Measurements from ENCODE around the gene FMN1. TPM values are rescaled to one million over a fixed set of nuclear protein-coding genes. Genes with fewer than 3 reads are reported as not detected.

Gene FMN1
- total and polyA plus RNA-seq, 2 donors from 2014 or later, result 0.71 to 44.8 TPM

GRCh38 chr15:33124811-33125210 lies 69.7 kb downstream of the FMN1 start:
- intact Hi-C loops (cut with DNase I), result no loop called here
- no peak for FAIRE-seq

GRCh38 chr15:33124279-33124678 lies 70.2 kb downstream of the FMN1 start:
- no peaks in the 10 kb centered on the region for H3K36me3 ChIP-seq (ENCODE audit: control insufficient read depth in 2 of 3, insufficient read depth in 3 of 3, low read length in 3 of 3)
- TF ChIP-seq, protein P1, sequence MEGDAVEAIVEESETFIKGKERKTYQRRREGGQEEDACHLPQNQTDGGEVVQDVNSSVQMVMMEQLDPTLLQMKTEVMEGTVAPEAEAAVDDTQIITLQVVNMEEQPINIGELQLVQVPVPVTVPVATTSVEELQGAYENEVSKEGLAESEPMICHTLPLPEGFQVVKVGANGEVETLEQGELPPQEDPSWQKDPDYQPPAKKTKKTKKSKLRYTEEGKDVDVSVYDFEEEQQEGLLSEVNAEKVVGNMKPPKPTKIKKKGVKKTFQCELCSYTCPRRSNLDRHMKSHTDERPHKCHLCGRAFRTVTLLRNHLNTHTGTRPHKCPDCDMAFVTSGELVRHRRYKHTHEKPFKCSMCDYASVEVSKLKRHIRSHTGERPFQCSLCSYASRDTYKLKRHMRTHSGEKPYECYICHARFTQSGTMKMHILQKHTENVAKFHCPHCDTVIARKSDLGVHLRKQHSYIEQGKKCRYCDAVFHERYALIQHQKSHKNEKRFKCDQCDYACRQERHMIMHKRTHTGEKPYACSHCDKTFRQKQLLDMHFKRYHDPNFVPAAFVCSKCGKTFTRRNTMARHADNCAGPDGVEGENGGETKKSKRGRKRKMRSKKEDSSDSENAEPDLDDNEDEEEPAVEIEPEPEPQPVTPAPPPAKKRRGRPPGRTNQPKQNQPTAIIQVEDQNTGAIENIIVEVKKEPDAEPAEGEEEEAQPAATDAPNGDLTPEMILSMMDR (IDR thresholded peaks at IDR 0.05; ENCODE audit: borderline replicate concordance, extremely low read depth, insufficient read depth), result no peak
- no peak for FAIRE-seq
- intact Hi-C loops (cut with DNase I), result no loop called here
- H3K4me1 ChIP-seq (ENCODE audit: control insufficient read depth in 2 of 3, insufficient read depth in 2 of 3, low read depth in 1 of 3, low read length in 3 of 3), result peaks cover 4 to 10% (median 7%) of the 10 kb centered on the region in 3 donors
- H3K9me3 ChIP-seq (ENCODE audit: control insufficient read depth in 2 of 3, insufficient read depth in 1 of 3, low read length in 3 of 3), result no peaks in the 10 kb centered on the region
- H3K4me3 ChIP-seq (ENCODE audit: low read length in 3 of 3), result no peak overlapping the region
- H3K9ac ChIP-seq (ENCODE audit: low read length in 3 of 3), result no peak overlapping the region
- H3K27ac ChIP-seq (ENCODE audit: low read depth in 2 of 2, low read length in 2 of 2), result no peak overlapping the region
- no peak for DNase-seq
- no peaks in the 10 kb centered on the region for H3K27me3 ChIP-seq (ENCODE audit: control insufficient read depth, insufficient read depth, low read length)

More at GRCh38 chr15:33124811-33125210, 69.7 kb downstream of the FMN1 start:
- DNase-seq, result no peak
- H3K9me3 ChIP-seq (ENCODE audit: control insufficient read depth in 2 of 3, insufficient read depth in 1 of 3, low read length in 3 of 3), result no peaks in the 10 kb centered on the region
- H3K4me1 ChIP-seq (ENCODE audit: control insufficient read depth in 2 of 3, insufficient read depth in 2 of 3, low read depth in 1 of 3, low read length in 3 of 3), result peaks cover 4 to 10% (median 7%) of the 10 kb centered on the region in 3 donors
- H3K27me3 ChIP-seq (ENCODE audit: control insufficient read depth, insufficient read depth, low read length), result no peaks in the 10 kb centered on the region
- no peak overlapping the region for H3K4me3 ChIP-seq (ENCODE audit: low read length in 3 of 3)
- H3K27ac ChIP-seq (ENCODE audit: low read depth in 2 of 2, low read length in 2 of 2), result no peak overlapping the region
- no peaks in the 10 kb centered on the region for H3K36me3 ChIP-seq (ENCODE audit: control insufficient read depth in 2 of 3, insufficient read depth in 3 of 3, low read length in 3 of 3)
- no peak overlapping the region for H3K9ac ChIP-seq (ENCODE audit: low read length in 3 of 3)
- TF ChIP-seq, protein P1 (IDR thresholded peaks at IDR 0.05; ENCODE audit: borderline replicate concordance, extremely low read depth, insufficient read depth), result no peak

DNA sequence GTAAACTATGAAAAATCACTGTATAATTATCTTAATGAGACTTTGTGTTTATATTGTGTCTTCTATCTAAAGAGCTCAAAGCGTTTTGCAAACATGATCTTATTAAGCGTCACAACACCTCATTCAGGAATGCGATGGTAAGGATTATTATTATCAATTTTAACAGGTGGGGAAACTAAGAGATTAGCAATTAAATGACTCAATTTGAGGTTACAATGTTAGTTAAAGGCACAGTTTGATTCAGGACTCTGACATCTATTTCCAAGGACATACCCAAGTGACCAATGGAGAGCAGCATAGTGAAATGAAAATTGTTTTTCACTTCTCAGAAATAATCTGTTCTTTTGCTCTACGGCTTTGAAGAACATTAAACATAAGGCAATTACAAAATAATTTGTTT lies 74.6 kb downstream of the FMN1 start:
- Histone ChIP-seq H3K36me3 (ENCODE audit: control insufficient read depth in 2 of 3, insufficient read depth in 3 of 3, low read length in 3 of 3) (no peaks in the 10 kb centered on the region), H3K9ac (ENCODE audit: low read length in 3 of 3) (no peak overlapping the region), H3K27ac (ENCODE audit: low read depth in 2 of 2, low read length in 2 of 2) (no peak overlapping the region), H3K27me3 (ENCODE audit: control insufficient read depth, insufficient read depth, low read length) (no peaks in the 10 kb centered on the region), H3K4me3 (ENCODE audit: low read length in 3 of 3) (no peak overlapping the region), H3K4me1 (ENCODE audit: control insufficient read depth in 2 of 3, insufficient read depth in 2 of 3, low read depth in 1 of 3, low read length in 3 of 3) (no peaks in the 10 kb centered on the region), H3K9me3 (ENCODE audit: control insufficient read depth in 2 of 3, insufficient read depth in 1 of 3, low read length in 3 of 3) (no peaks in the 10 kb centered on the region)
- intact Hi-C loops (cut with DNase I), result no loop called here
- FAIRE-seq, result no peak
- TF ChIP-seq, protein P1 (IDR thresholded peaks at IDR 0.05; ENCODE audit: borderline replicate concordance, extremely low read depth, insufficient read depth), result no peak
- no peak for DNase-seq

- TF ChIP-seq, protein P1 (IDR thresholded peaks at IDR 0.05; ENCODE audit: borderline replicate concordance, extremely low read depth, insufficient read depth), result no peak
- DNase-seq, result peak in 2 of 5 donors; percentile 38 to 62
- FAIRE-seq, result no peak
Measured at GRCh38 chr15:33119273-33119672, 75.2 kb downstream of the FMN1 start.

More at GRCh38 chr15:33119273-33119672, 75.2 kb downstream of the FMN1 start:
- H3K27me3 ChIP-seq (ENCODE audit: control insufficient read depth, insufficient read depth, low read length), result no peaks in the 10 kb centered on the region
- intact Hi-C loops (cut with DNase I), result no loop called here
- no peak overlapping the region for H3K27ac ChIP-seq (ENCODE audit: low read depth in 2 of 2, low read length in 2 of 2)
- peak overlapping the region in 1 of 3 donors; percentile 17 for H3K4me3 ChIP-seq (ENCODE audit: low read length in 3 of 3)
- peak overlapping the region in 1 of 3 donors; percentile 1 for H3K9ac ChIP-seq (ENCODE audit: low read length in 3 of 3)
- no peaks in the 10 kb centered on the region for H3K4me1 ChIP-seq (ENCODE audit: control insufficient read depth in 2 of 3, insufficient read depth in 2 of 3, low read depth in 1 of 3, low read length in 3 of 3)
- H3K36me3 ChIP-seq (ENCODE audit: control insufficient read depth in 2 of 3, insufficient read depth in 3 of 3, low read length in 3 of 3), result no peaks in the 10 kb centered on the region
- no peaks in the 10 kb centered on the region for H3K9me3 ChIP-seq (ENCODE audit: control insufficient read depth in 2 of 3, insufficient read depth in 1 of 3, low read length in 3 of 3)
